ENCODE results near the gene AMPD2. TPM values are rescaled to one million over a fixed set of nuclear protein-coding genes. Genes with fewer than 3 reads are reported as not detected.
A peak's percentile ranks its signal among the peaks of the same experiment; 100 is the strongest.

Gene AMPD2
- polyA plus RNA-seq, 1 donor: 61.2 TPM

- WGBS (ENCODE audit: insufficient coverage, low lambda C conversion rate): no CpG with 5 or more reads among the region's 3 CpGs
- H3K4me3 ChIP-seq (ENCODE audit: low read length): no peak overlapping the region
- H3K27ac ChIP-seq (ENCODE audit: low read length): no peak overlapping the region
- peaks cover 14% of the 10 kb centered on the region for H3K4me1 ChIP-seq (ENCODE audit: control insufficient read depth, insufficient read depth, low read length)
- peak in 1 of 2 donors; percentile 23 for DNase-seq
- H3K27me3 ChIP-seq (ENCODE audit: control insufficient read depth, insufficient read depth, low read length): no peaks in the 10 kb centered on the region
- H3K9me3 ChIP-seq (ENCODE audit: control insufficient read depth, low read depth, low read length): no peaks in the 10 kb centered on the region
- no peaks in the 10 kb centered on the region for H3K36me3 ChIP-seq (ENCODE audit: control insufficient read depth, insufficient read depth, low read length)
Measured at GRCh38 chr1:109615879-109616278, 3.8 kb upstream of the AMPD2 start.

GRCh38 chr1:109616391-109616790 lies 3.2 kb upstream of the AMPD2 start:
- Histone ChIP-seq H3K36me3 (ENCODE audit: control insufficient read depth, insufficient read depth, low read length) (no peaks in the 10 kb centered on the region), H3K4me3 (ENCODE audit: low read length) (no peak overlapping the region), H3K27me3 (ENCODE audit: control insufficient read depth, insufficient read depth, low read length) (no peaks in the 10 kb centered on the region), H3K27ac (ENCODE audit: low read length) (no peak overlapping the region), H3K9me3 (ENCODE audit: control insufficient read depth, low read depth, low read length) (no peaks in the 10 kb centered on the region), H3K4me1 (ENCODE audit: control insufficient read depth, insufficient read depth, low read length) (peaks cover 15% of the 10 kb centered on the region)
- 83% methylated on average over 1 of the region's 3 CpGs for WGBS (ENCODE audit: insufficient coverage, low lambda C conversion rate)
- no peak for DNase-seq

- no peaks in the 10 kb centered on the region for H3K27me3 ChIP-seq (ENCODE audit: control insufficient read depth, insufficient read depth, low read length)
- H3K36me3 ChIP-seq (ENCODE audit: control insufficient read depth, insufficient read depth, low read length): no peaks in the 10 kb centered on the region
- no peak overlapping the region for H3K4me3 ChIP-seq (ENCODE audit: low read length)
- H3K4me1 ChIP-seq (ENCODE audit: control insufficient read depth, insufficient read depth, low read length): peaks cover 24% of the 10 kb centered on the region
- no peaks in the 10 kb centered on the region for H3K9me3 ChIP-seq (ENCODE audit: control insufficient read depth, low read depth, low read length)
- no CpG with 5 or more reads among the region's 3 CpGs for WGBS (ENCODE audit: insufficient coverage, low lambda C conversion rate)
- DNase-seq: peak; percentile 43 to 60
- no peak overlapping the region for H3K27ac ChIP-seq (ENCODE audit: low read length)
Measured at GRCh38 chr1:109617291-109617801, 2.3 kb upstream of the AMPD2 start.

GRCh38 chr1:109618661-109619575 lies 719 bp upstream of the AMPD2 start:
- Histone ChIP-seq H3K27me3 (ENCODE audit: control insufficient read depth, insufficient read depth, low read length) (no peaks in the 10 kb centered on the region), H3K4me1 (ENCODE audit: control insufficient read depth, insufficient read depth, low read length) (peaks cover 29% of the 10 kb centered on the region), H3K9me3 (ENCODE audit: control insufficient read depth, low read depth, low read length) (no peaks in the 10 kb centered on the region), H3K4me3 (ENCODE audit: low read length) (peak overlapping the region; percentile 77), H3K27ac (ENCODE audit: low read length) (peak overlapping the region; percentile 43), H3K36me3 (ENCODE audit: control insufficient read depth, insufficient read depth, low read length) (no peaks in the 10 kb centered on the region)
- peak; percentile 31 to 78 for DNase-seq
- WGBS (ENCODE audit: insufficient coverage, low lambda C conversion rate): 8% methylated on average over 2 of the region's 9 CpGs

GRCh38 chr1:109620401-109620791 lies 759 bp downstream of the AMPD2 start:
- H3K27me3 ChIP-seq (ENCODE audit: control insufficient read depth, insufficient read depth, low read length): no peaks in the 10 kb centered on the region
- H3K27ac ChIP-seq (ENCODE audit: low read length): peak overlapping the region; percentile 68
- DNase-seq: peak; percentile 23 to 61
- WGBS (ENCODE audit: insufficient coverage, low lambda C conversion rate): no CpG with 5 or more reads among the region's 9 CpGs
- no peaks in the 10 kb centered on the region for H3K9me3 ChIP-seq (ENCODE audit: control insufficient read depth, low read depth, low read length)
- peak overlapping the region; percentile 77 for H3K4me3 ChIP-seq (ENCODE audit: low read length)
- H3K4me1 ChIP-seq (ENCODE audit: control insufficient read depth, insufficient read depth, low read length): peaks cover 35% of the 10 kb centered on the region
- peaks cover 2% of the 10 kb centered on the region for H3K36me3 ChIP-seq (ENCODE audit: control insufficient read depth, insufficient read depth, low read length)

DNA sequence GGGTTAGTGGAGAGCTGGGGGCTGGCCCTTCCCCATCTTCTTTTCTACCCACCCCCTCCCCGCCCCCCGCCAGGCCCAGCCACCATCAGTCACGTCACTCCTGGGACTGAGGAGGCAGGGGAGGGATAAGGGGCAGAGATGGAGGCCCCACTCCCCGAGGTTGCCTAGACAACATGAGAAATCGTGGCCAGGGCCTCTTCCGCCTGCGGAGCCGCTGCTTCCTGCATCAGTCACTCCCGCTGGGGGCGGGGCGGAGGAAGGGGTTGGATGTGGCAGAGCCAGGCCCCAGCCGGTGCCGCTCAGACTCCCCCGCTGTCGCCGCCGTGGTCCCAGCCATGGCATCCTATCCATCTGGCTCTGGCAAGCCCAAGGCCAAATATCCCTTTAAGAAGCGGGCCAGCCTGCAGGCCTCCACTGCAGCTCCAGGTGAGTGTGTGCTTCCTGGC lies 1.2 kb downstream of the AMPD2 start:
- Histone ChIP-seq H3K27me3 (ENCODE audit: control insufficient read depth, insufficient read depth, low read length) (no peaks in the 10 kb centered on the region), H3K9me3 (ENCODE audit: control insufficient read depth, low read depth, low read length) (no peaks in the 10 kb centered on the region), H3K4me1 (ENCODE audit: control insufficient read depth, insufficient read depth, low read length) (peaks cover 35% of the 10 kb centered on the region), H3K27ac (ENCODE audit: low read length) (peak overlapping the region; percentile 68), H3K4me3 (ENCODE audit: low read length) (peak overlapping the region; percentile 77), H3K36me3 (ENCODE audit: control insufficient read depth, insufficient read depth, low read length) (peaks cover 3% of the 10 kb centered on the region)
- WGBS (ENCODE audit: insufficient coverage, low lambda C conversion rate): no CpG with 5 or more reads among the region's 18 CpGs
- peak; percentile 91 to 93 for DNase-seq

DNA sequence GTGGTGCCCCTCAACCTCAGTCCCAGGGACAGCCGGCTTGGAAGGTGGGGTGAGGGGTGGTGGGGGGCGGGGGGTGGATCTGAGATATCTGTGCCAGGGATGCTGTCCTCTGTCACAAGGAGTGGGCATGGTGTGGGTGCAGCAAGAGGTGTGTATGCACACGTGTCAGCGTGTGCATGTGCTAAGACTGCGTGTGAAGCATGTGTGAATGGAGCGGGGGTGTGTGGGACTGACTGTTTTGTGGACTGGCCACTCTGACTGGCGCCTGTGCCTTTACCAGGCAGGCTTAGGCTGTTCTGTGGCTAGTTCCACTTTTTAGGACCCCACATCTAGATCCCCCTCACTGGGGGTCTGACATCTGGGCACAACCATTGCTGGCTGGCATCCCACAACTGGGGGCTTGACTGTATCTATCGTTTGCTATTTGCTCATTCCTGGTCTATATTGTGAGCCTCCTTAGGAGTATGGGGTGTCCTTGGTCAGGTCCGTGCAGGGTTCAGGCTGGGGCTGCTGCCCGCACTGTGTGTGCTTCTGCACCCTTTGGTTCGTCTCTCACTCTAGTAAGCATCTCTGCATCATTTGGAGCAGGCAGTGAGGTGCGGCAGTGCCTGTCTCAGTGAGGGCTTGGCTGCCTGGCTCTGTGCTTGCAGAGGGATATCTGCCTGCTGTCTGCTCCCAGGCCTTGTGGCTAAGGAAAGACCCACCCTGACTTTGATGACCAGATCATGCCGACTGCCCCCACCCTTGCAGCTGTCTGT lies 1.9 kb downstream of the AMPD2 start:
- no peaks in the 10 kb centered on the region for H3K27me3 ChIP-seq (ENCODE audit: control insufficient read depth, insufficient read depth, low read length)
- H3K9me3 ChIP-seq (ENCODE audit: control insufficient read depth, low read depth, low read length): no peaks in the 10 kb centered on the region
- H3K27ac ChIP-seq (ENCODE audit: low read length): no peak overlapping the region
- H3K36me3 ChIP-seq (ENCODE audit: control insufficient read depth, insufficient read depth, low read length): peaks cover 8% of the 10 kb centered on the region
- peak overlapping the region; percentile 77 for H3K4me3 ChIP-seq (ENCODE audit: low read length)
- DNase-seq: no peak
- 30% methylated on average over 2 of the region's 13 CpGs for WGBS (ENCODE audit: insufficient coverage, low lambda C conversion rate)
- peaks cover 35% of the 10 kb centered on the region for H3K4me1 ChIP-seq (ENCODE audit: control insufficient read depth, insufficient read depth, low read length)

- WGBS (ENCODE audit: insufficient coverage, low lambda C conversion rate): no CpG with 5 or more reads among the region's 11 CpGs
- Histone ChIP-seq H3K4me3 (ENCODE audit: low read length) (no peak overlapping the region), H3K4me1 (ENCODE audit: control insufficient read depth, insufficient read depth, low read length) (peaks cover 35% of the 10 kb centered on the region), H3K9me3 (ENCODE audit: control insufficient read depth, low read depth, low read length) (no peaks in the 10 kb centered on the region), H3K27me3 (ENCODE audit: control insufficient read depth, insufficient read depth, low read length) (no peaks in the 10 kb centered on the region), H3K36me3 (ENCODE audit: control insufficient read depth, insufficient read depth, low read length) (peaks cover 16% of the 10 kb centered on the region), H3K27ac (ENCODE audit: low read length) (no peak overlapping the region)
- DNase-seq: no peak
Measured at GRCh38 chr1:109622137-109622892, 2.7 kb downstream of the AMPD2 start.

DNA sequence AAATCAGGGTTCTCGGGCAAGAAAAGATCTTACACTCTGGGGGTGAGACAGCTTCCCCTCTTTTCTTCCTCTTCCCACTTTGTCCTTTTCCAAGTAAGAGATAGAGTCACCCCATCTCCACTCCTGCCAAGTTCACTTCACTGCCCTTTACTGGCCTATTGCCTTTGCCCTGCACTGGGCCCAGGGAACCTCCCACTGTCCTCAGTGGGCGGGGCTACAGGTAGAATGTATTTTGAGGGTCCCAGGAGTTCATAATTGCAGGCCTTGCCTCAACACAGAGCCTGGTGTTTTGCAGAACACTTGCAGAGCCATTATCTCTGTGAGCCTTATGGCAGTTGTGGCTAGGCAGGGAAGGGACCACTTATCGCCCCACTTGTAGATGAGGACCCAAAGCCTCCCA lies 3.3 kb downstream of the AMPD2 start:
- Histone ChIP-seq H3K4me1 (ENCODE audit: control insufficient read depth, insufficient read depth, low read length) (peaks cover 31% of the 10 kb centered on the region), H3K9me3 (ENCODE audit: control insufficient read depth, low read depth, low read length) (no peaks in the 10 kb centered on the region), H3K27me3 (ENCODE audit: control insufficient read depth, insufficient read depth, low read length) (no peaks in the 10 kb centered on the region), H3K36me3 (ENCODE audit: control insufficient read depth, insufficient read depth, low read length) (peaks cover 22% of the 10 kb centered on the region), H3K27ac (ENCODE audit: low read length) (no peak overlapping the region), H3K4me3 (ENCODE audit: low read length) (no peak overlapping the region)
- no CpG with 5 or more reads among the region's 3 CpGs for WGBS (ENCODE audit: insufficient coverage, low lambda C conversion rate)
- DNase-seq: no peak

All from large intestine (tissue), 3 donors.